HL-60 (cell line): ENCODE results near the gene ADIPOR2.
A peak's percentile ranks its signal among the peaks of the same experiment; 100 is the strongest.

Experiments
- GABPA ChIP-seq: IDR thresholded peaks from 2 replicates; pipeline ENCODE4 v1.6.1; 2012; ENCODE audit warnings: low read depth
- POLR2AphosphoS5 ChIP-seq: IDR thresholded peaks from 2 replicates; pipeline ENCODE4 v1.6.1; 2012; ENCODE audit warnings: low read depth
- SPI1 ChIP-seq: IDR thresholded peaks from 2 replicates; pipeline ENCODE4 v1.6.1; 2012; ENCODE audit warnings: low read depth, mild to moderate bottlenecking, borderline replicate concordance
- TF ChIP-seq, protein P1 (sequence below): IDR thresholded peaks from one replicate; pipeline ENCODE4 v1.5.1; 2011; ENCODE audit warnings: low read length, control low read depth, inconsistent platforms; ENCODE audit not compliant: insufficient read depth
- TF ChIP-seq, protein P2 (sequence below): IDR thresholded peaks from 2 replicates; pipeline ENCODE4 v1.6.1; 2012; ENCODE audit warnings: low read depth; ENCODE audit not compliant: insufficient replicate concordance

DNA sequence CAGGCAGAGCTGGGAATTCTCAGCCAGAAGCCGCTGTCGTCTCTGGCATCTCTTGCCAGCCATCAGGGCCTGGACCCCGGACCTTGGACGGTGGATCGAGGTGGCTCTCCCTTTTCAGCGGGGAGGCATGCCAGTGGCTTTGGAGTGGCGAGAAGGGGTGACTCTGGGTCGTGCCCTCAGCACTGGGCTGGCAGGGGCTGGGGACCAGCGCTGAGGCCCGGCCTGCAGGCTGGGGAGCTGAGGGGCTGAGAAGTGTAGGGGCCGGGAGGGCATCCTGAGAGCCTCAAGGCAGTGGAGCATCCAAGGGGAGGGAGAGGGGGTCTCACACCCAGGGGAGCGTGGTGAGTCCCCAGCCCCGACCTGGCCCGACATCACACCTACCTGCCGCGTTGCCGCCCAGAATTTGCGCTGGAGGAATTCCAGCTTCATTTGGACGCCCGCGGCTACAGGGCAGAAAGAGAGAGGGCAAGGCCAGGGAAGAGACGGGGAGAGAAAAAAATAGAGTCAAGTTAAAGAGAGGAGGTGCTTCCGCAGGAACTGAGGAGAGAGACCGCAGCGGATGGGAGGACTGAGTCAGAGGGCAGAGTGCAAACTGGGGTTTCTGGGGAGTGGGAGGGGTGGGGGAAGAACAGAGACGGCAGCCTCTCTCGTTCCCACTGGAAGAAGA lies 120.5 kb downstream of the ADIPOR2 start:
- TF ChIP-seq, protein P1, sequence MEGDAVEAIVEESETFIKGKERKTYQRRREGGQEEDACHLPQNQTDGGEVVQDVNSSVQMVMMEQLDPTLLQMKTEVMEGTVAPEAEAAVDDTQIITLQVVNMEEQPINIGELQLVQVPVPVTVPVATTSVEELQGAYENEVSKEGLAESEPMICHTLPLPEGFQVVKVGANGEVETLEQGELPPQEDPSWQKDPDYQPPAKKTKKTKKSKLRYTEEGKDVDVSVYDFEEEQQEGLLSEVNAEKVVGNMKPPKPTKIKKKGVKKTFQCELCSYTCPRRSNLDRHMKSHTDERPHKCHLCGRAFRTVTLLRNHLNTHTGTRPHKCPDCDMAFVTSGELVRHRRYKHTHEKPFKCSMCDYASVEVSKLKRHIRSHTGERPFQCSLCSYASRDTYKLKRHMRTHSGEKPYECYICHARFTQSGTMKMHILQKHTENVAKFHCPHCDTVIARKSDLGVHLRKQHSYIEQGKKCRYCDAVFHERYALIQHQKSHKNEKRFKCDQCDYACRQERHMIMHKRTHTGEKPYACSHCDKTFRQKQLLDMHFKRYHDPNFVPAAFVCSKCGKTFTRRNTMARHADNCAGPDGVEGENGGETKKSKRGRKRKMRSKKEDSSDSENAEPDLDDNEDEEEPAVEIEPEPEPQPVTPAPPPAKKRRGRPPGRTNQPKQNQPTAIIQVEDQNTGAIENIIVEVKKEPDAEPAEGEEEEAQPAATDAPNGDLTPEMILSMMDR: no peak
- TF ChIP-seq POLR2AphosphoS5 (peak; percentile 82), GABPA (peak; percentile 11; the same call in 1 of the 2 replicates), SPI1 (peak; percentile 44; the same call in 1 of the 2 replicates)
- TF ChIP-seq, protein P2, sequence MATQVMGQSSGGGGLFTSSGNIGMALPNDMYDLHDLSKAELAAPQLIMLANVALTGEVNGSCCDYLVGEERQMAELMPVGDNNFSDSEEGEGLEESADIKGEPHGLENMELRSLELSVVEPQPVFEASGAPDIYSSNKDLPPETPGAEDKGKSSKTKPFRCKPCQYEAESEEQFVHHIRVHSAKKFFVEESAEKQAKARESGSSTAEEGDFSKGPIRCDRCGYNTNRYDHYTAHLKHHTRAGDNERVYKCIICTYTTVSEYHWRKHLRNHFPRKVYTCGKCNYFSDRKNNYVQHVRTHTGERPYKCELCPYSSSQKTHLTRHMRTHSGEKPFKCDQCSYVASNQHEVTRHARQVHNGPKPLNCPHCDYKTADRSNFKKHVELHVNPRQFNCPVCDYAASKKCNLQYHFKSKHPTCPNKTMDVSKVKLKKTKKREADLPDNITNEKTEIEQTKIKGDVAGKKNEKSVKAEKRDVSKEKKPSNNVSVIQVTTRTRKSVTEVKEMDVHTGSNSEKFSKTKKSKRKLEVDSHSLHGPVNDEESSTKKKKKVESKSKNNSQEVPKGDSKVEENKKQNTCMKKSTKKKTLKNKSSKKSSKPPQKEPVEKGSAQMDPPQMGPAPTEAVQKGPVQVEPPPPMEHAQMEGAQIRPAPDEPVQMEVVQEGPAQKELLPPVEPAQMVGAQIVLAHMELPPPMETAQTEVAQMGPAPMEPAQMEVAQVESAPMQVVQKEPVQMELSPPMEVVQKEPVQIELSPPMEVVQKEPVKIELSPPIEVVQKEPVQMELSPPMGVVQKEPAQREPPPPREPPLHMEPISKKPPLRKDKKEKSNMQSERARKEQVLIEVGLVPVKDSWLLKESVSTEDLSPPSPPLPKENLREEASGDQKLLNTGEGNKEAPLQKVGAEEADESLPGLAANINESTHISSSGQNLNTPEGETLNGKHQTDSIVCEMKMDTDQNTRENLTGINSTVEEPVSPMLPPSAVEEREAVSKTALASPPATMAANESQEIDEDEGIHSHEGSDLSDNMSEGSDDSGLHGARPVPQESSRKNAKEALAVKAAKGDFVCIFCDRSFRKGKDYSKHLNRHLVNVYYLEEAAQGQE: no peak
